WERI-Rb-1 (cell line): ENCODE results near the gene SLC18A2.

Source experiments
- DNase-seq: peaks from one replicate; pipeline ENCODE4 v3.0.0-alpha.2; 2020
- H3K27ac ChIP-seq: fragments of 250-450 bp; sonication (Bioruptor Pico); 2 replicates; pipeline ENCODE4 v1.5.1; 2020; ENCODE audit warnings: mild to moderate bottlenecking, moderate library complexity
- H3K27me3 ChIP-seq: fragments of 250-450 bp; sonication (Bioruptor Pico); 2 replicates; pipeline ENCODE4 v1.5.1; 2021; ENCODE audit warnings: mild to moderate bottlenecking, low read depth, moderate library complexity; ENCODE audit not compliant: insufficient read depth, severe bottlenecking
- H3K36me3 ChIP-seq: fragments of 250-450 bp; sonication (Bioruptor Pico); 2 replicates; pipeline ENCODE4 v1.5.1; 2020; ENCODE audit warnings: mild to moderate bottlenecking, moderate library complexity
- H3K4me3 ChIP-seq: 2 replicates; pipeline ENCODE4 v1.5.1; 2011; ENCODE audit warnings: low read depth, mild to moderate bottlenecking, control low read depth, low read length
- H3K9me3 ChIP-seq: fragments of 250-450 bp; sonication (Bioruptor Pico); 2 replicates; pipeline ENCODE4 v1.5.1; 2021; ENCODE audit warnings: mild to moderate bottlenecking, moderate library complexity; ENCODE audit not compliant: severe bottlenecking
- TF ChIP-seq, protein P1 (sequence below): IDR thresholded peaks from 2 replicates; pipeline ENCODE4 v1.5.1; 2011; ENCODE audit warnings: low read depth, mild to moderate bottlenecking, control low read depth, inconsistent platforms, low read length

SLC18A2 gene

DNA sequence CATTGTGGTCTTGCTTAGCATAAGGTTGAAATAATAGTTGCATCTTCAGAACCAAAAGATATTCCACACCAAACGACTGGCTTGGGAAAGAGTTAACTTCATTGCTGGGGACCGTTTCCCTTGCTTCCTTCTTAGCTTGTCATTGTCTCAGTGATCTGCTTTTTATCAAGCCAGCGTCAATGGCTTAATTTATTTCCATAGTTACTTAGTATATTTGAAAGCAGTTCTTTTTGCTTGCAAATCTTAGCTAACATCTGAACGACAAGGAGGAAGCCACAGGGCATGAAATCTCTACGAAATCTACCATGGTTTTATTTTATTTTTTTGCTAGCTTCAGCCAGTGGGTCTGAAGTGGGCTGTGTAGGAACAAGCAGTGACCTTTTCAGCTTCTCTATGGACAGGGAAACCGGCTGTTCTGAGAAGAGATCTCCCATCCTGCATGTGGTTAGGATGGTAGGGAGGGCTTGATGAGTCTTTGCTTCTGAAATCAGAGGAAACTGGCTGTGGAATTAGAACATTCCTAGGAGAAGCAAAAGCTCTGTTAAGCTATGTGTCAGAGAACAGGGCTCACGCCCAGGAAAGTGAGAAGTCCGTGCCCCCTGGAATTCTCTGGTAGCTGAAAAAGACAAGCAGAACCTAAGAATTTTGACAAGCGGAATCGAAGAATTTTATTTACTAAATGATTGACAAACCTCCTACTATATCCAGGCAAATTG lies 8.0 kb downstream of the SLC18A2 start:
- H3K27me3 ChIP-seq, result peaks cover 49% of the 10 kb centered on the region
- H3K36me3 ChIP-seq, result no peaks in the 10 kb centered on the region
- no peak overlapping the region for H3K27ac ChIP-seq
- H3K4me3 ChIP-seq, result no peak overlapping the region
- no peak for DNase-seq
- no peaks in the 10 kb centered on the region for H3K9me3 ChIP-seq
- TF ChIP-seq, protein P1, sequence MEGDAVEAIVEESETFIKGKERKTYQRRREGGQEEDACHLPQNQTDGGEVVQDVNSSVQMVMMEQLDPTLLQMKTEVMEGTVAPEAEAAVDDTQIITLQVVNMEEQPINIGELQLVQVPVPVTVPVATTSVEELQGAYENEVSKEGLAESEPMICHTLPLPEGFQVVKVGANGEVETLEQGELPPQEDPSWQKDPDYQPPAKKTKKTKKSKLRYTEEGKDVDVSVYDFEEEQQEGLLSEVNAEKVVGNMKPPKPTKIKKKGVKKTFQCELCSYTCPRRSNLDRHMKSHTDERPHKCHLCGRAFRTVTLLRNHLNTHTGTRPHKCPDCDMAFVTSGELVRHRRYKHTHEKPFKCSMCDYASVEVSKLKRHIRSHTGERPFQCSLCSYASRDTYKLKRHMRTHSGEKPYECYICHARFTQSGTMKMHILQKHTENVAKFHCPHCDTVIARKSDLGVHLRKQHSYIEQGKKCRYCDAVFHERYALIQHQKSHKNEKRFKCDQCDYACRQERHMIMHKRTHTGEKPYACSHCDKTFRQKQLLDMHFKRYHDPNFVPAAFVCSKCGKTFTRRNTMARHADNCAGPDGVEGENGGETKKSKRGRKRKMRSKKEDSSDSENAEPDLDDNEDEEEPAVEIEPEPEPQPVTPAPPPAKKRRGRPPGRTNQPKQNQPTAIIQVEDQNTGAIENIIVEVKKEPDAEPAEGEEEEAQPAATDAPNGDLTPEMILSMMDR, result no peak

DNA sequence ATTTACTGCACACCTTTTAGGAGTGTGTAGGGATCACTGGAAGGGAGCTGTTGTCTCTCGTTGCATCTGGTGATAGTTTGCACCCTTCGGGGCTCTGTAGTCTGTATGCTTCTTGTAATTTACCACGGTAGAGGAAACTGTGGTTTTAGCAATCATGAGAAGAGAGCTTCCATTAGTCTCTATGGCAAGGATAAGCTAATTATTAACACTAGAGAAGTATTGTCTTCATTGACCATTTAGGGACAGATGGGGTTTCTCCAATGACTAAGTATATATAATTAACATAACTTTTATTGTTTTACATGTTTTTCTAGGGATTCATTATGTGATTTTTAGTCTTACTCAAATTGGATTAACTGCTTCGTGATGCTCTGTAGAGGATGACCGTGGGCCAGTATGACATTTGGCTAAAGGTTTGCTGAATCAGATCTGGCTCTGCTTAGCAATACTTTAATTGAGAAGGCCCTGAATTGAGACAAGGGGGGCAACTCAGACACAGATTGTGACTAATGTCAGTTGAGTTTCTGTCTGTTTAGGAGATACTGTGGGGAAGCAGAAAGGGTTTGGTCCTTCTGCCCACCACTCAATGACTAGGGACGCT lies 8.7 kb downstream of the SLC18A2 start:
- no peak overlapping the region for H3K4me3 ChIP-seq
- no peaks in the 10 kb centered on the region for H3K36me3 ChIP-seq
- H3K27ac ChIP-seq, result no peak overlapping the region
- H3K27me3 ChIP-seq, result peaks cover 44% of the 10 kb centered on the region
- no peak for DNase-seq
- TF ChIP-seq, protein P1, result no peak
- no peaks in the 10 kb centered on the region for H3K9me3 ChIP-seq

DNA sequence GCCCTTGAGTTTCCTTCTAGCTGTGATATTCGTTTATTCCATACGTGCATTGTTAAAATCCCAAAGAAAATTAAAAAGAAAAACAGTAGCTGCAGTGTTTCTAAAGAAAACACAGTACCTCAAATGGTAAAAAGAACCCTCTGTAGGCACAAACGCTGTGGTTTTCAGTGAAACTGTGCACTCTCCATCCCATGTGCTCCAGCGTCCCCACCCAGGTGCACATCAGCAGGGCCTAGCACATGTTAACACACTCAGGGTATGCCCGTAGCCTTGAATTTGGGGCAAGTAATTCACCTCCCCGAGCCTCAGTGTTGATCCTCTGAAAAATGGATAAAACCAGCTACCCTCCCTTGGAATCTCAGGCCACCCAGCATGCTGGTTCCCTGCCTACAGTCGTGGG lies 9.5 kb downstream of the SLC18A2 start:
- H3K27ac ChIP-seq, result no peak overlapping the region
- TF ChIP-seq, protein P1, result no peak
- no peak for DNase-seq
- peaks cover 40% of the 10 kb centered on the region for H3K27me3 ChIP-seq
- no peaks in the 10 kb centered on the region for H3K9me3 ChIP-seq
- no peak overlapping the region for H3K4me3 ChIP-seq
- no peaks in the 10 kb centered on the region for H3K36me3 ChIP-seq

DNA sequence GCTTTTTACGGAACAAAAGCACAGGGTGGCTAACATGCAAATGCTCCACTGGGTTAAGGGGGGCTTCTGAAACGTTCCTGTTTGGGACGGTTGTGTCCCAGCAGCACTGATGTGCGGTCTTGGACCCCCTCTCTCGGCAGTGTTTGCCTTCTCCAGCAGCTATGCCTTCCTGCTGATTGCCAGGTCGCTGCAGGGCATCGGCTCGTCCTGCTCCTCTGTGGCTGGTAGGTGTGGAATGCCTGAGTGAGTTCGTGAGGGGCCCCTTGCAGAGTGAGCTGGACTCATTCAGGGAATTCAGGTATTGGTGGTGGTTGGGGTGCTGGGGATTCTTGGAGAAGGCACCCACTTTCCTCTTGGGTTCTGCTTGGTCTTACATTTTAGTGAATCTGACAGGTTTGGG lies 13.0 kb downstream of the SLC18A2 start:
- no peaks in the 10 kb centered on the region for H3K36me3 ChIP-seq
- H3K4me3 ChIP-seq, result no peak overlapping the region
- TF ChIP-seq, protein P1, result no peak
- no peaks in the 10 kb centered on the region for H3K9me3 ChIP-seq
- no peak overlapping the region for H3K27ac ChIP-seq
- H3K27me3 ChIP-seq, result peaks cover 9% of the 10 kb centered on the region
- DNase-seq, result no peak

DNA sequence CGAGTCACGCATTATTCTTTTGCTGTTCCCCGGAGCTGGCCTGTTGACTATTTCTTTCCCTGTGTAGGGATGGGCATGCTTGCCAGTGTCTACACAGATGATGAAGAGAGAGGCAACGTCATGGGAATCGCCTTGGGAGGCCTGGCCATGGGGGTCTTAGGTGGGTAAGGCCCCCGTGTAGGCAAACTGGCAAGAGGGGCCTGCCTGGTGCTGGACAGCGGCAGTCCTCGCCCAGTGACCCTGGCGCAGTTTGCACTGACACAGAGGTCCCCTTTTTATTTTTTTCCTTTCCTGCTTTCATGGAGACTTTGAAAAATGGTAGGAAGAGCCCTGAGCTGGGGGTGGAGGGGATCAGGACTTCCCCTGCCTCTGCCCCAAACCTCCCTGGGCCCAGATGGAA lies 13.4 kb downstream of the SLC18A2 start:
- Histone ChIP-seq H3K4me3 (no peak overlapping the region), H3K27ac (no peak overlapping the region), H3K36me3 (no peaks in the 10 kb centered on the region), H3K9me3 (no peaks in the 10 kb centered on the region), H3K27me3 (peaks cover 6% of the 10 kb centered on the region)
- no peak for DNase-seq
- TF ChIP-seq, protein P1, result no peak
